CD4-positive, alpha-beta T cell treated with Interleukin-4 for 4 hours (primary cell): ENCODE data around the gene POLR3H.
"Not testable (repeated sequence)": the region's sequence is repeated elsewhere in the genome, so short reads cannot be mapped to it uniquely, and the experiment has no call there.

ENCODE experiments used
- DNase-seq: peaks from one replicate; pipeline ENCODE4 v3.0.0-alpha.2; 2020

The POLR3H gene

GRCh38 chr22:41563051-41563711 is 18.9 kb upstream of the POLR3H start:
- DNase-seq = no peak

GRCh38 chr22:41562461-41562860 is 18.2 kb upstream of the POLR3H start:
- DNase-seq = no peak

- DNase-seq = no peak
Observed at GRCh38 chr22:41561788-41562187, 17.5 kb upstream of the POLR3H start.

GRCh38 chr22:41561335-41561734 is 17.1 kb upstream of the POLR3H start:
- no peak for DNase-seq

- no peak for DNase-seq
Observed at GRCh38 chr22:41560095-41560471, 15.8 kb upstream of the POLR3H start.

- not testable (repeated sequence) for DNase-seq
Observed at GRCh38 chr22:41558241-41558630, 14.0 kb upstream of the POLR3H start.

- DNase-seq = no peak
Observed at GRCh38 chr22:41557401-41558240, 13.4 kb upstream of the POLR3H start.

- no peak for DNase-seq
Observed at GRCh38 chr22:41556561-41556960, 12.3 kb upstream of the POLR3H start.

GRCh38 chr22:41555325-41555982 is 11.2 kb upstream of the POLR3H start:
- DNase-seq = no peak

GRCh38 chr22:41551877-41552582 is 7.8 kb upstream of the POLR3H start:
- no peak for DNase-seq

- no peak for DNase-seq
Observed at GRCh38 chr22:41550952-41551491, 6.8 kb upstream of the POLR3H start.

GRCh38 chr22:41548830-41549211 is 4.6 kb upstream of the POLR3H start:
- DNase-seq = no peak

GRCh38 chr22:41544671-41545476 is 604 bp upstream of the POLR3H start:
- no peak for DNase-seq

GRCh38 chr22:41542224-41542623 is 2.0 kb downstream of the POLR3H start:
- no peak for DNase-seq

GRCh38 chr22:41541484-41541883 is 2.8 kb downstream of the POLR3H start:
- no peak for DNase-seq

GRCh38 chr22:41540365-41540764 is 3.9 kb downstream of the POLR3H start:
- DNase-seq = no peak

- no peak for DNase-seq
Observed at GRCh38 chr22:41540006-41540315, 4.3 kb downstream of the POLR3H start.

GRCh38 chr22:41539146-41540005 is 4.9 kb downstream of the POLR3H start:
- DNase-seq = no peak

GRCh38 chr22:41538583-41538982 is 5.7 kb downstream of the POLR3H start:
- DNase-seq = no peak

GRCh38 chr22:41537203-41537602 is 7.1 kb downstream of the POLR3H start:
- no peak for DNase-seq

GRCh38 chr22:41535244-41535643 is 9.0 kb downstream of the POLR3H start:
- DNase-seq = no peak
